GM18520 (cell line): ENCODE measurements around the gene MCM5.
"Not testable (repeated sequence)": the region's sequence is repeated elsewhere in the genome, so short reads cannot be mapped to it uniquely, and the experiment has no call there.

ENCODE experiments used
- ATAC-seq: cut with Tn5 transposase; IDR thresholded peaks from one replicate; pipeline ENCODE4 v1.9.1; 2021; ENCODE audit not compliant: unreplicated experiment

Gene MCM5

DNA sequence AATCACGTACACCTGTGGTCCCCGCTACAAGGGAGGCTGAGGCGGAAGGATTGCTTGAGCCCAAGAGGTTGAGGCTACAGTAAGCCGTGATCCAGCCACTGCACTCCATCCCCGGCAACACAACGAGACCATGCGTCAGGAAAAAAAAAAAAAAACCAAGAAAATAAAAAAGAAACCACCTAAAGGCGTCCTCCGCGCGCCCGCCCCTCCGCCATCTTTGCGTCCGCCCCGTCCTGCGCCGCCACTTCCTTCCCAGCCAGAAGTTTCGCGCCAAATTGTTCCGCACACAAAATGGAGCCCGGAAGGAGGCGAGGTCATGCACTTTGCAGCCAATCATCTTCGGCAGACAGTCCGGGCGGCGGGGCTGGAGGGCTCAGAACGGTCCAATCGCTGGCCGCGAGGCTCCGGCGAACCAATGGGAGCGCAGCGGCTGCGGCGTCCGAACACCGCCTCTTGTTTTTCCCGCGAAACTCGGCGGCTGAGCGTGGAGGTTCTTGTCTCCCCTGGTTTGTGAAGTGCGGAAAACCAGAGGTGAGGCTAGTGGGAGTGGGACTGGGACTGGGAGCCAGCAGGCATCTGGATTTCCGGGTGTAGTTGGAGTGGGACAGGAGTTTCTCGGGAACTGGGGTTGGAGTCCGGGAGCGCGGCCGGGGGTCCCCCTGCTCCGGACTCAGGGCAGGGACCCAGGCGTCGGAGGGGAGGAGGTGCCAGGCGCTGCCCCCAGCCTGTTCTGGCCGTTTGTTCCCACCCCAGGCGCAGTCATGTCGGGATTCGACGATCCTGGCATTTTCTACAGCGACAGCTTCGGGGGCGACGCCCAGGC, at the start of gene MCM5:
TSS of gene MCM5 (plus strand) at position 463 of the 823 bp plus-strand sequence. CDS start at position 762, 299 bp downstream.
- peak; percentile 94 for ATAC-seq

DNA sequence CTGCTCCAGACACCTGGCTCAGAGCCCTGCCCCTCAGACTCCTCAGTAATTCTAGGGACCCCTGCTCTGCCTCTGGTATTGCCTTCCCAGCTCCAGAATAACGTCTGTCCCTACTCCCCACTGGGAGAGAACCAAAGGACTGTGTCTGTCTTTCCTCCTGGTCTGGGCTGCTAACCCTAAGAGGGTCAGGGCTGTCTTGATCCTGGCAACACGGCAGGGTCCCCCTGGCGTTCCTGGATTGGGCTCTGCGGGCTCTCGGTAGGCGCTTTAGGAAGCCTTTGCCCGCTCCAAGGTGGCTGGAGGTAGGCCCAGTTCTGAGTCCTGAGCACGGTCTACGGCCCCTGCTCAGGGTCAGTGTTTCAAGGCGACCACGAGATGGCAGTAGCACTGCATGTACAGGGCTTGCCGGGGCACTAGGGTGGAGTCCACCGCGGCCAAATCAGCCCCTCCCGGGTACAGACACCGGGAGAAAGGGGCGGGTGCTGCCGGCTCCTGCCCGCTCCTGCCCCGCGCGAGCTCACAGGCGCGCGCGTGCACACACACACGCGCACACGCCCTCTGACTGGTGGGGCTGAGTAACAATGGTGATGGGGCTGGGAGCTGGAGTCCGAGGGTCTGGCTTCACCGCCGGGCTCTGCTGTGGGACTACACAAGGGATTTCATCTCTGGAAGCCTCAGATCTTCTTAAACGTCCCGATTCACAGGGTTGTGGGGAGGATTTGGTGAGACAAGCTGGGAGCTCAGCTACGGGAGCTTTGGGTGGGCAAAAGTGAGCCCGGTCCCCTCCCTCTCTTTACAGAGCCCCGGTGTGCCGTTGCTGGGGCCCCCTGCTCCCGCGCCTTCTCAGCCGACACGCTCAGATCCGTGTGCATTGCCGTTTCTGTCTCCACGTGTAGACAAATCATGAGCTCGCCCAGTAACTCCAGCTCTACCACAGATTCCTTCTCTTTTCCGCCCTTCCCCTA, 49.1 kb upstream of the MCM5 start:
- peak; percentile 72 for ATAC-seq

GRCh38 chr22:35352214-35353111, 47.5 kb upstream of the MCM5 start:
- no peak for ATAC-seq

DNA sequence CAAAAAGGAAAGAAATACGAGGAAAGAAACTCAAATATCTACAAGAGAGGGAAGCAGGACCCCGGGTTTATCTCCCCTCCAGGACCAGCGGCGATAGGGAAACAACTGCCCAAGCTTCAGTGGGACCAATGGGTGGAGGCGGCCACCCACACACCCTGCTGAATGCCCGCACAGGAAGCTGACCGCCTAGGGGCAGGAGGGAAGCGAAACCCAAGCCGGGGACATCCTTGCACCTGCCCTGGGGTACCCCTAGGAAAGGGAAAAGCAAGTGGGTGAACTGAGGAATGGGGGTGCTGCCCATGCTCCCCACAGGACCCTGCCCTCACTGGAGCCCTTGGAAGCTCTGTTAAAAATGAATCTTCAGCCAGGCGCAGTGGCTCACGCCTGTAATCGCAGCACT, 46.6 kb upstream of the MCM5 start:
- no peak for ATAC-seq

DNA sequence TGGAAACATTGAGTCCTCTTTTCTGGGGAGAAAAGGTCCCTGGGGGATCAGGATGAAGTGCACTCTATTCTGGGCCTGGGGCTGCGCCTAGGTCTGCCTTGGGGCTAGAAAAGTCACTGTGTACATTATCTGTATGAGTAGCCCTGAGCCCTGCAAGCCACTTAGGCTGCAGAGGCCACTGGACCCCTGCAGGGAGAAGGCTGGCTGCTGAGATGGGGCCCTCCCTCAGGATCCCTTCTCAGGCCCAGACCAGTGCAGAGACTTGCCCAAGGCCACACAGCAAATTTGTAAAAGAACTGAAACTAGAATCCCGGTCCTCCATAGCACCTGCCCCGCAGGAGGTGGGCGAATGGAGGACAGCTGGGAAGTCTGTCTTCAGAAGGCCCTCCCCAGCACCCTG, 45.9 kb upstream of the MCM5 start:
- no peak for ATAC-seq

DNA sequence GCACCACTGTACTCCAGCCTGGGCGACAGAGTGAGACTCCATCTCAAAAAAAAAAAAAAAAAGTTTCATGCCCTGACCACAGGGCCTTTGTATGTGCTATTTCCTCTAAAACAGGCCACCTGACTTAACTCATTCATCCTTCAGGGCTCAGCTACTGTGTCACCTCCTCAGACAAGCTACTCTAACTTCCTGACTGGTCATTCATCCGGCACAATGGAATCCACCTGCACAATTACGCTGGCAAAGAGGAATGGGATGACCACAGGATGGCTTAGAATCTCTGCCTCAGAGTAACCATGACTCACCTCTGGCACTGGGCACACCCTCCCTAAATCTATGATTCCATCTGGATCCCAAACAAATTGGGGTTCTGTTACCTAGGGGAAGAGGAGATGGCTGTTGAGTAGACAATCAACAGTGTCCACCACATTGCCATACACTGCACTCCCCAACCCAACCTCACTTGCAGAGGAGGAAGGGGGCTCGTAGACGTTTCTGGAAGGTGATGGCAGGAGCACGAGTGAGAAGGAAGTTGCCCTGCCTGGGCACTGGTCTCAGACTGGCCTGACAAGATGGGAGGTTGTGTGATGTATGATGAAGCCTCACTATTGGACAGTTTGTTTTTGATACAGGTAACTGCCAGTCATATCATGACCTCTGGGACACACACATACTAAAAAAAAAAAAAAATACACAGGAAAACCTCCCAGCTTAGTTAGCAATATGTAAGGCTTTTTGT, 41.9 kb upstream of the MCM5 start:
- no peak for ATAC-seq

DNA sequence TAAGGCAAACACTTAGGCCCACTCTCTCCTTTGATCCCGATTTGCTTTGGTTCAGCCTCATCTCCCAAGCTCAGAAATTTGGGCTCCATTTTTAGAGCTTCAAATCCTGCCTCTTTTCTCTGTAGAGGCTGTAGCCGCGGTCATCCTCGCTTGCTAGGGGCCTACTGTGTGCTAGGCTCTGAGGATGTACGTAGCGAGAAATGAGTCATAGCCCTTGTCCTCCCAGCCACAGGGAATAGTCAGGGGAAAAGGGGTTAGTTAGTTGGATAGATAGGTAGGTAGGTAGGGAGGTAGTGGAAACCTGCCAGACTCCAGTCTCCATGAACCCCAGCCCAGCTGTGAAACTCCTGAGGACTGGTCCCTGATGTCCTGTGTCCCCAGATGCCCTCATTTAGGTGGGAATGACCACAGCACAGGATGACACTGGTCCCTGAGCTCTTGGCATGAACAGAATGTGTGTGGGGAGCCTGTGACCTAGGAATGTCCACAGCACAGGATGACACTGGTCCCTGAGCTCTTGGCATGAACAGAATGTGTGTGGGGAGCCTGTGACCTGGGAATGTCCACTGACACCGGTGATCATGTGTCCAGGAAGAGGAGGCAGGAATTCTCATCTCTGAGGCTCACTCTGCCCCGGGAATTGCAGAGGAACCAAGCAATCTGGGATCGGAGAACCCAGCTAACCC, 40.4 kb upstream of the MCM5 start:
- no peak for ATAC-seq

DNA sequence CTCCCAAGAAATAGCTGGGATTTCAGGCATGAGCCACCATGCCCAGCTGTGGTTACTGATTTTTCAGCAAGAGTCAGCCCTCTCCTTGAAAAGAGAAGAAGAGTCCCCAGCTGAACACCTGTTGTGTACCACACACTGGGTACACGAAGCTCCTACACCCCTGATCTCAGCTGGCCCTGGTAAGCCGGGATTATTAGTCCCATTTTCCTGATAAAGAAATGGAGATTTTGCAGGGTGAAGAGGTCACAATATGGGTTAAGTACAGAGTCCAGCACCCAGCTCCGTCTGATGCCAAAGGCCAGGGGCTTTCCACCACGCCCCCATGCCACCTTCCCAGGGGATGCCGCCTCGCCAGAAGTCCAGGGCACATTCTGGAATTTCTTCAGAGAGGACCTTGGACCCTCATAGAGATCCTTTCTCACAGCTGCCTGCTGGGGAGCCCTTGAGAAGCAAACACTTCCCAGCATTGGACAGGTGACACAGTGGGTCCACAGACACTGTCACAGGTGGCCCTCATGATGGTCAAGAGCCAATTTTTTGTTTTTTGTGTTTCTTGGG, 38.9 kb upstream of the MCM5 start:
- ATAC-seq: no peak

DNA sequence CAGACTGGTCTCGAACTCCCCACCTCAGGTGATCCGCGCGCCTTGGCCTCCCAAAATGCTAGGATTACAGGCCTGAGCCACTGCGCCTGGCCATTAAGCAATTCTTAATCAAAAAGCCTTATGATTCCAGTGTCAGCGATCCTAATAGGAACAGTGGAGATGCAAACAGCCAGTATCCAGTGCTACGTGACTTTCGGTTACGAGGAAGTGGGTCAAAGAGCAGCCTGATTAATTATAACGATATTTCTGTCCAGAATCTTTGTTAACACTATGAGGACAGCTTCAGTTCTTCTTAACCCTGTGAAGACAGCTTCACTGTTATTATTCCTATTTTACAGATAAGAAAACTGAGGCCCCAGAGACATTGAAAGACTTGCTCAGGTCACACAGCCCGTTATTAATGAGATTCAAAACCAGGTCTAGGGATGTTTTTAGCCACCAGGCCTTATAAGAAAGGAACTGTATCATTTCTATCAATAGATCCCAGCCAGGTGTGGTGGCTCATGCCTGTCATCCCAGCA, 36.3 kb upstream of the MCM5 start:
- ATAC-seq: no peak

DNA sequence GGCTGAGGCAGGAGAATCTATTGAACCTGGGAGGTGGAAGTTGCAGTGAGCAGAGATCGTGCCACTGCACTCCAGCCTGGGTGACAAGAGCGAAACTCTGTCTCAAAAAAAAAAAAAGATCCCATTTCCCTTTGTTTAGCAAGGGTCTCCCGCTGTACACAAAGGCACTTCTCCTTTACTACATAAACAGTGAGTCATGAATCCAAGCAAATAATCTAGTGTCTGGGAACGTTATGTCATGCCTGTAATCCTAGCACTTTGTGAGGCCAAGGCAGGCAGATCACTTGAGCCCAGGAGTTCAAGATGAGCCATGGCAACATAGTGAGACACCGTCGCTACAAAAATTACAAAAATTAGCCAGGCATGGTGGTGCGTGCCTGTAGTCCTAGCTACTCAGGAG, 35.7 kb upstream of the MCM5 start:
- not testable (repeated sequence) for ATAC-seq

GRCh38 chr22:35367331-35367886, 32.5 kb upstream of the MCM5 start:
- ATAC-seq: no peak

DNA sequence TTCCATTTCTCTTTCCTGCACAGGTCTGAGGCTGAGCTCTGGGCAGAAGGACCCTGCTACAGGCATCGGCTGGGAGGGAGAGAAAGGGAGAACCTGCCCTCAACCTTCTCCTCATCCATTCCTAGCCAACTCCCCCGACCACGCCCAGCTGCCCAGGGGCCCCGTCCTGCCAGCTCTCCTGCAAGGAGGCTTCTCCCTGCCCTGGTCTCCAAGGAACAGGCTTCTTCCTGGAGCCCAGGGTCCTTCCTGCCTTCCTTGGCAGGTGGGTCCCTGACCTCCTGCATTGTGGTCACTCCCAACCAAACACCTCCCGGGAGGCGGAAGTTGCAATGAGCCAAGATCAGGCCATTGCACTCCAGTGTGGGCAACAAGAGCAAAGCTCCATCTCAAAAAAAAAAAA, 31.6 kb upstream of the MCM5 start:
- ATAC-seq: no peak

DNA sequence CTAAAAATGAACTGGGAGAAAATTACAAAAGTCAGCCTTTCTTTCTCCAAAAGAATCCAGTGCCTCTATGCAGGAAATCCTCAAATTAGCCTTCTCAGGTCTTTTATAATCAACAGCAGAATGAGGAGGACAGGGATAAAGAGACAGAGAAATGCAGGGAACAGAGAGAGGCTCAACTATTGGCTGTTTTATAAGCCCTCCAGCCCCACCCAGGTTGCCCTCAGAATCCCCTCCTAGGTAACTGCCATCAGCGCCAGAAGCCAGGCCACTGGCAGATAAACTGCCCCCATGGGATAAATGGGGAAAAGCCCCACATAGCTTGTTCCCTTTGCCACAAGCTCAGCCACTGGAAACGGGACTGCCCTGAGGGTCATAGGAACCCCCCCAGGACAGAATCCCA, 29.9 kb upstream of the MCM5 start:
- ATAC-seq: no peak

GRCh38 chr22:35373781-35374180, 26.2 kb upstream of the MCM5 start:
- ATAC-seq: no peak

DNA sequence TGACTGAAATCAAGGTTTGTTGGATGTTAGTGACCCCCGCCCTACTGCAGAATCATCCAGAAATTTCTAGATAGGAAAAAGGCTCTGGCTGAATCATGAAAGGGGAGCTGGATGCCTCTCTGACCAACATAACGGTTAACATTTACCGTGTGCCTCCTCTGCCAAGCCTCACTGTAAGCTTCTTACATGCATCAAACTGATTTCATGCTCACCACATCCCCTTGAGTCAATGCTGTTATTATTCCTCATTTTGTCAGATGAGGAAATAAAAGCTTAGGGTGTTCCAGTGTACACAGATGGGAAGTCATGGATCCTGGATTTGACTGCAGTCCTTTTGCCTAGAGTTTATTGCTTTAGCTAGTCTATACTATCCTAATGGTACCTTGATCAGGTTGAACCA, 24.9 kb upstream of the MCM5 start:
- no peak for ATAC-seq

GRCh38 chr22:35375526-35375925, 24.4 kb upstream of the MCM5 start:
- no peak for ATAC-seq

DNA sequence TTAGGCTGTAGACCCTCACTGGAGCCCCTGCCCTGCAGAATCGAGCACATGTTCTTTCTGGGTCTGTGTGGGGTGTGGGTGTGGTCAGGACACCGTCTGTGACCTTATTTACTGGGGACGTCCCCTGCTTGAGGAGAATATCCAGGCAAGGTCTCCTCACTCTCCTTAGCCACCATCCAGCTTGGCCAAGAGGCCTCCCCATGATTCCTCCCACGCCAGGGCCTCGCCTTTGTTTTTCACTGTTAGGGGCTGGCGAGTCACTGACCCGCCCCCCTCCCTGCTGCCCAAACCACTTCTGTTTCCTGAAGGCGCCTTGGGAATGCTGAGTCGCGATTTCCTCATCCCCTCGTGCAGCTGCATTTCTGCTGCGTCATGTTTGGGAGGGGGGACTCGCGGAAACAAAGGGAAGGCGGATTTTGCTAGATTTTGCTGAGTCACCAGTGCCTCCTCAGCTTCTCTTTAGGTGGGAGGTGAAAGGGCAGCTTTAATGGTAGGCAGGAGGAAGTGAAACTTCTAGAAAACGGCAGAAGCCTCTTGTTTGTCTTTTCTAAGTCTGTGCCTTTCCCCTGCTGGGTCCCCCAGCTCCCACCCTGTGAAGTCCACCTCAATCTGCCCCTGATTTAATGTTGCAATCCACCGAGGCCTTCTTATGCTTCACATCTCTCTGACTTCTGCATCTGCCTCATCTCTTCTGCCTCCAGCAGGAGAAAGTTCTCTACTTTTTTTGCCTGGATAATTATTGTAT, 23.0 kb upstream of the MCM5 start:
- peak; percentile 38 for ATAC-seq

DNA sequence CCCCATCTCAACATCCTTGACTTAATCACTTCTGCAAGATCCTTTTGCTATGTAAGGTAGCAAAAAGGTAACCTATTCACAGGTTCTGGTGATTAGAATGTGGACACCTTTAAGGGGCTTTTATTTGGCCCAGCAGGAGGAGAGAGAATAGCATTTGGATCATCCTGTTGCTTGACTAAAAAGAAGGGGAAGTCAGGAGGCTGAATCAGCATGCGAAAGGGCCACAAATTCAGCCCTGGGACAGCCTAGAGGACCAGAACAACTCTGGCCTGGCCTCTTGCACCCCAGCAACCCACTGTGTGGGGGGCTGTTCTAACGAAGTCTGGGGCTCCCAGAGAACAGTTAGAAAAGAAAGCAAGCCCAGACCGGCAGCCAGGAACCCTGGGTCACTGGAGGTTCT, 22.2 kb upstream of the MCM5 start:
- ATAC-seq: no peak
